Hematopoietic multipotent progenitor cell treated with erythropoietin and hydrocortisone succinate and interleukin-3 and kit ligand, for 15 days (in vitro differentiated cells): ENCODE results near the gene KPNA6.
A peak's percentile ranks its signal among the peaks of the same experiment; 100 is the strongest.

ENCODE experiments used
- DNase-seq: peaks from one replicate; pipeline ENCODE4 v3.0.0-alpha.2; 2015; ENCODE audit warnings: low spot score

The KPNA6 gene

DNA sequence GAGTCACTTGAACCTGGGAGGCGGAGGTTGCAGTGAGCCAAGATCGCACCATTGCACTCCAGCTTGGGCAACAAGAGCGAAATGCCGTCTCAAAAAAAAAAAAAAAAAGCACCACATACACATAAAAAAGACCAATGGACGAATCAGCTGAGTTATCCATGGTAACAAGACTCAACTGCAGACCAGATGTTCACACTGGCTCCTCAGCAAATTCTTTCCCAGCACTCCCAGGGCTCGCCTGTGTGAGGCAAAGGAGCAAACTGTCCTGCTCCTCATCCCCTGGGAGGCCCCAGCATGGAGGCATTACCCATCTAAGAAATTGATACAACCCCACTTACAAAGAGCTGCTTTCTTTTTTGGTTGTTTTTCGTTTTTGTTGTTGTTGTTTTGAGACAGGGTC lies 111.2 kb downstream of the KPNA6 start:
- no peak for DNase-seq

DNA sequence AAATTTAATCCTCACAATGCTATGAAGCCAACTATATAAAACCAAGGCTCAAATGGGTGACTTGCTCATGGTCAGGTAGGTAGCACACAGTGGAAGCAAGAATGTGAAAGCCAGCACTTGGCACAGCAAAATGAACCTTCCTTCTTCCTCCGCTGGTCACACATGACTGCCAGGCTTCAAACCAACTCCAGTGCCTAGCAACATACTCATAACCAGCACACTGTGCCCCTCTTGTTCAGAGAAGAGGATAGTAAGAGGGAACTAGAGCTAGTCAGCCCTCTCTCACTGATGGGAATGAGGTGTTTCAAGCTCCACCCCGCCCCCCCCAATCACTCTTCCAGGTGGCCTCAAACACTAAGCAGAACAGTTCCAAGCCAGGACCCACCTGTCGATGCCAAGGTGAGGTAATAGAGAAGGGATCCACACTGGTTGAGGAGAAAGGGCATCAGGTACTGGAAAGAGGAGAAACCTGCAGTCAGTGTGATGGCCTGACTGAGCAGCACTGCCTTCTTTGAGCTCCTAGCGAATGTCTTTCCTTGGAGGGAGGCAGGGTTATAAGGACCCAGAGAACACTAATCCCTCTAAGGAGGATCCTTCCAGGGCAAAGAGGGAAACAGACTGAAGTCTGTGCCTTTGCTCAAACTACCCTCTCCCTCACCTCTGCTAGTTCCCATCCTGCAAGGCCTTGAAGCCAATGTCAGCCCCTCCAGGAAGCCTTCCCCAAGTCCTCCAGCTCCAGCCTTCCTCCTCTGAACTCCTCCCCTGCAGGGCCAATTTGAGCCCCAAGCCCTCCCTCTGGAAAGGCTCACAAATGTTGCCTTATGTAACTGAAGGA lies 113.1 kb downstream of the KPNA6 start:
- no peak for DNase-seq

DNA sequence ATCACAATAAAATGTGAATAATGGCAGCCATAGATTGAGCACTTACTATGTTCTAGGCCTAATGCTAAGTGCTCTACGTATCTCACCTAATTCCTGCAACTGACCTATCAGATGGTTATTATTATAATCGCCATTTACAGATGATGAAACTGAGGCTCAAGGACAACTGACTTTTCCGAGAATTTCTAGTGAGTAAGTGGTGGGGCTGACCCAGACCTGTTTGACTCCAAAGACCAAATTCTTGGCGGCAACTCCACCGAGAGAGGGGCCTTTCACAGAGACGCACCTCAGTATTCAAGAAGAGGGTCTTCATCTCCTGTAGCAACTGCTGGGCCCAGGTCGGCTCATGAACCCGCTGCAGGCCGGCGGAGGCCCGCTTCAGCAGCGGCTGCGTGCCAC lies 113.7 kb downstream of the KPNA6 start:
- DNase-seq = no peak

DNA sequence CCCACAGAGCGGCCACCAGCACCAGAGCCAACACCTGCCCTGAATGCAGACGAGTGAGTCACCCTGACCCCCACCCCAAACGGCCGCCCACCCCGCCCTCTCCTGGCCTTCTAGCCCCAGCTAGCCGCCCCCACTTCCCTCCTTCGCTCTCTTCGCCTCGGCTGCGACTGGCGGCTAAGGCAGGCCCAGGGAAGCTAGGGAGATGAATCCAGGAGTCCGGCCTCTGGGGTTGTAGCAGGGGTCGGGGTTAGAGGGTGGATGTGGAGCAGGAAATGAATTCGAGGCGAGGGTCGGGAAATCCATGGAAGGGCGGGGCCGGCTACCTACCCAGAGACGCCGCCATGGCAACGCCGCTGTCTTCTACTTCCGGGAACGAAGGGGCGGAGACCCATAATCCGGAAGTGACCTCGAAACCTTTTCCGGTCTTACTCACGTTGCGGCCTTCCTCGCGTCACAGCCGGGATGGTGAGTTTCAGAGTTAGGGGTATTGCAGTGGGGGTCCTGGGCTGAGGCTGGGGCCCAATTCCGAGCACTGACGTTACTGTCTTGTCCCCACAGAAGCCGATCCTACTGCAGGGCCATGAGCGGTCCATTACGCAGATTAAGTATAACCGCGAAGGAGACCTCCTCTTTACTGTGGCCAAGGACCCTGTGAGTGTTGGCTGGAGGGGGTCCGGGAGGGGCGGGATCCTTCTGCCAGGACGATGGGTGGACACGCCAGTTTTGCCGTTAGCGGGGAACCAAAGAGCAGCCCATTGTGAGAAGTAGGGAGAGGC lies 114.3 kb downstream of the KPNA6 start, which contains the start of the genes EIF3I and TMEM234:
TSS of gene EIF3I (plus strand) at position 428 of the 776 bp plus-strand sequence. CDS start at position 463, 35 bp downstream.
TSS of gene TMEM234 (minus strand) at position 374 of the 776 bp plus-strand sequence. CDS start at position 343, 31 bp downstream.
- DNase-seq = peak; percentile 94

DNA sequence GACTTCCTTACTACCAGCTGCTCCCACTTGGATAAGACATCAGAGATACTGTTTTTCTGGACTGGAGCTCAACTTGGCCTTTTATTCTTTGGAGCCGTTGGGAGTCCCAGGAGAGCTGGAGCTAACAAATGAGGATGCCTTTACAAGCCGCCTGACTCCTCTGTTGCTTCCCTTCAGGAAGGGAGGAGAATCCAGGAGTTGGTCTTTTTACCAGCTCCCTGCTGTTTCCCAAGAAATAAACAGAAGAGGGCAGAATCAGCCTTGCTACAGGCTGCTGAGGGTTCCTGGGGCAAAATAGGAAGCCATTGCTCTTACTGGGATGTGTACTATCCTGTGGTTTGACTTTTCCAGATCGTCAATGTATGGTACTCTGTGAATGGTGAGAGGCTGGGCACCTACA lies 115.8 kb downstream of the KPNA6 start:
- DNase-seq = no peak

DNA sequence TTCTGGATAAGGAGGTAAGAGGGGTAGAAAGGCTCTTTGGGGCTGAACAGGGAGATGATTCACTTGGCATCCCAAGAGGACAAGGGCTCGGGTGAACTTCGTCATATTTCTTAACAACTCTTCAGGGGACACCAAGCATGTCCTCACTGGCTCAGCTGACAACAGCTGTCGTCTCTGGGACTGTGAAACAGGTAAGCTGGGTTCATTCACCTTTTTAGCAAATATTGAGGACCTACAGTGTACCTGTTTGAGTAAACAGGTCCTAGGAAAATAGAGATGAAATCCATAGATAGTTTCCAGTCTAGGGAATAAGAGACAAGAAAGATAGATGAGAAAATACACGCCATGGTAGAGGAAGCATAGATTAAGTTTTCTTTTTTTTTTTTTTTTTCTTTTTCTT lies 116.4 kb downstream of the KPNA6 start:
- no peak for DNase-seq
